HG03457 (cell line): ENCODE data around the gene TIAL1.
A peak's percentile ranks its signal among the peaks of the same experiment; 100 is the strongest.

Experiments used
- ATAC-seq: cut with Tn5 transposase; IDR thresholded peaks from one replicate; pipeline ENCODE4 v1.9.1; 2021; ENCODE audit warnings: moderate number of reproducible peaks; ENCODE audit not compliant: unreplicated experiment

TIAL1 gene

GRCh38 chr10:119550827-119551226 is 45.9 kb downstream of the TIAL1 start:
- no peak for ATAC-seq

GRCh38 chr10:119549247-119549999 is 47.3 kb downstream of the TIAL1 start:
- ATAC-seq: no peak

GRCh38 chr10:119546009-119546408 is 50.8 kb downstream of the TIAL1 start:
- no peak for ATAC-seq

- no peak for ATAC-seq
These were observed 51.5 kb downstream of the TIAL1 start for GRCh38 chr10:119545310-119545709.

GRCh38 chr10:119543814-119544642 is 52.7 kb downstream of the TIAL1 start:
- ATAC-seq: no peak

- peak; percentile 30 for ATAC-seq
These were observed 53.6 kb downstream of the TIAL1 start for GRCh38 chr10:119542988-119543813.

- ATAC-seq: peak; percentile 52
These were observed 54.3 kb downstream of the TIAL1 start, which contains the start of gene RGS10 for GRCh38 chr10:119542357-119542987. TSS of gene RGS10 (minus strand) at chr10:119542719. CDS start at chr10:119542638, 81 bp downstream.

GRCh38 chr10:119541459-119542356 is 55.1 kb downstream of the TIAL1 start:
- ATAC-seq: no peak

- no peak for ATAC-seq
These were observed 55.7 kb downstream of the TIAL1 start for GRCh38 chr10:119541046-119541445.

- no peak for ATAC-seq
These were observed 56.7 kb downstream of the TIAL1 start for GRCh38 chr10:119540038-119540437.

- no peak for ATAC-seq
These were observed 57.4 kb downstream of the TIAL1 start for GRCh38 chr10:119539359-119539825.

GRCh38 chr10:119538632-119539358 is 58.0 kb downstream of the TIAL1 start:
- ATAC-seq: no peak

GRCh38 chr10:119537953-119538630 is 58.7 kb downstream of the TIAL1 start:
- ATAC-seq: no peak

GRCh38 chr10:119536508-119537025 is 60.2 kb downstream of the TIAL1 start:
- no peak for ATAC-seq

- ATAC-seq: no peak
These were observed 60.8 kb downstream of the TIAL1 start for GRCh38 chr10:119535837-119536507.

GRCh38 chr10:119535305-119535704 is 61.5 kb downstream of the TIAL1 start:
- ATAC-seq: no peak

GRCh38 chr10:119533473-119533872 is 63.3 kb downstream of the TIAL1 start:
- no peak for ATAC-seq
